GM23248 (cell line): ENCODE measurements around the gene LOC101059915.

Experiments used
- DNase-seq: peaks from one replicate; pipeline ENCODE4 v3.0.0-alpha.2; 2015
- H2AFZ ChIP-seq: fragments of 200-600 bp; sonication (generic); 2 replicates; pipeline ENCODE4 v1.6.1; 2016; ENCODE audit warnings: antibody characterized with exemption
- H3F3A ChIP-seq: fragments of 200-600 bp; sonication (generic); 2 replicates; pipeline ENCODE4 v1.6.1; 2016; ENCODE audit warnings: mild to moderate bottlenecking, antibody characterized with exemption, mixed run types; ENCODE audit not compliant: insufficient read depth
- H3K27ac ChIP-seq: fragments of 200-600 bp; sonication (generic); 2 replicates; pipeline ENCODE4 v1.5.1; 2016; ENCODE audit warnings: mild to moderate bottlenecking
- H3K27me3 ChIP-seq: fragments of 200-600 bp; sonication (generic); replicated peaks from 2 replicates; pipeline ENCODE4 v1.6.1; 2016; ENCODE audit warnings: mild to moderate bottlenecking; ENCODE audit not compliant: insufficient read depth
- H3K36me3 ChIP-seq: fragments of 200-600 bp; sonication (generic); 2 replicates; pipeline ENCODE4 v1.6.1; 2016; ENCODE audit warnings: low read depth, mild to moderate bottlenecking
- H3K4me1 ChIP-seq: fragments of 200-600 bp; sonication (generic); 2 replicates; pipeline ENCODE4 v1.6.1; 2016; ENCODE audit warnings: mild to moderate bottlenecking; ENCODE audit not compliant: insufficient read depth
- H3K4me2 ChIP-seq: fragments of 200-600 bp; sonication (generic); one replicate; pipeline ENCODE4 v1.6.1; 2016; ENCODE audit warnings: mild to moderate bottlenecking; ENCODE audit not compliant: unreplicated experiment
- H3K4me3 ChIP-seq: fragments of 200-600 bp; sonication (generic); 2 replicates; pipeline ENCODE4 v1.5.1; 2016; ENCODE audit warnings: mild to moderate bottlenecking
- H3K79me2 ChIP-seq: fragments of 200-600 bp; sonication (generic); 2 replicates; pipeline ENCODE4 v1.6.1; 2016; ENCODE audit warnings: mild to moderate bottlenecking; ENCODE audit not compliant: insufficient read depth
- H3K9ac ChIP-seq: fragments of 200-600 bp; sonication (generic); 2 replicates; pipeline ENCODE4 v1.6.1; 2016; ENCODE audit warnings: mild to moderate bottlenecking
- H3K9me2 ChIP-seq: fragments of 200-600 bp; sonication (generic); 2 replicates; pipeline ENCODE4 v1.6.1; 2016; ENCODE audit warnings: mixed run types, mild to moderate bottlenecking, moderate library complexity; ENCODE audit not compliant: insufficient read depth
- H3K9me3 ChIP-seq: fragments of 200-600 bp; sonication (generic); one replicate; pipeline ENCODE4 v1.6.1; 2017; ENCODE audit warnings: low read depth
- H4K20me1 ChIP-seq: fragments of 200-600 bp; sonication (generic); 2 replicates; pipeline ENCODE4 v1.6.0; 2016; ENCODE audit not compliant: insufficient read depth
- EZH2 ChIP-seq: fragments of 200-600 bp; sonication (generic); IDR thresholded peaks from 2 replicates; pipeline ENCODE4 v1.6.1; 2018; ENCODE audit warnings: antibody characterized with exemption, mild to moderate bottlenecking; ENCODE audit not compliant: insufficient read depth, poor library complexity, severe bottlenecking
- EZH2phosphoT487 ChIP-seq: fragments of 200-600 bp; sonication (generic); IDR thresholded peaks from 2 replicates; pipeline ENCODE4 v1.6.1; 2018; ENCODE audit warnings: antibody characterized with exemption, moderate library complexity, mild to moderate bottlenecking, low read depth; ENCODE audit not compliant: insufficient read depth
- WGBS, 2 experiments: methylation state at CpG; one replicate each; pipeline ENCODE4 v1.1.6; 2015 to 2017; ENCODE audit warnings: low lambda C conversion rate in 2 of 2, low coverage in 1 of 2; ENCODE audit errors: missing lambda C conversion rate in 2 of 2; 5-methylcytosine and 5-hydroxymethylcytosine counted together
- in situ Hi-C: fragments of 300-500 bp; cut with MboI; formaldehyde crosslinking; loops from 2 replicates; pipeline ENCODE4 v1.15.0; 2020

LOC101059915 gene

GRCh38 chrX:71667328-71668247, at the start of gene LOC101059915:
TSS of gene LOC101059915 (plus strand) at chrX:71667546.
- Histone ChIP-seq H3K4me3 (no peak within 1 kb of the TSS), H4K20me1 (no peaks in the 10 kb centered on the region), H3K9me2 (no peaks in the 10 kb centered on the region), H3K4me1 (no peaks in the 10 kb centered on the region), H3K27ac (no peak within 1 kb of the TSS), H3F3A (no peaks in the 10 kb centered on the region), H3K79me2 (no peaks in the 10 kb centered on the region), H3K36me3 (no peaks in the 10 kb centered on the region), H3K27me3 (no peaks in the 10 kb centered on the region), H3K9ac (no peak within 1 kb of the TSS), H3K9me3 (no peaks in the 10 kb centered on the region), H2AFZ (no peak within 1 kb of the TSS), H3K4me2 (no peak within 1 kb of the TSS)
- TF ChIP-seq EZH2 (no peak), EZH2phosphoT487 (no peak)
- in situ Hi-C loops: no loop called here
- WGBS, 2 experiments: 81 to 95% methylated on average over 18 to 30 of the region's 50 CpGs
- DNase-seq: no peak

GRCh38 chrX:71617742-71618141, 49.6 kb upstream of the LOC101059915 start:
- in situ Hi-C loops: no loop called here
- H3K4me3 ChIP-seq: no peak overlapping the region
- no peaks in the 10 kb centered on the region for H3K9me2 ChIP-seq
- H3K27me3 ChIP-seq: no peaks in the 10 kb centered on the region
- DNase-seq: no peak
- no peak overlapping the region for H3K4me2 ChIP-seq
- no peak for TF ChIP-seq EZH2
- no peak for TF ChIP-seq EZH2phosphoT487
- no peak overlapping the region for H2AFZ ChIP-seq
- WGBS, 2 experiments: 97 to 100% methylated on average over 2 to 8 of the region's 8 CpGs
- no peak overlapping the region for H3K9ac ChIP-seq
- H3F3A ChIP-seq: no peaks in the 10 kb centered on the region
- no peaks in the 10 kb centered on the region for H4K20me1 ChIP-seq
- H3K9me3 ChIP-seq: no peaks in the 10 kb centered on the region
- no peaks in the 10 kb centered on the region for H3K79me2 ChIP-seq
- no peak overlapping the region for H3K27ac ChIP-seq
- peaks cover 8% of the 10 kb centered on the region; the same call in 1 of the 2 replicates for H3K4me1 ChIP-seq
- peaks cover 5% of the 10 kb centered on the region; the same call in 1 of the 2 replicates for H3K36me3 ChIP-seq

- no peaks in the 10 kb centered on the region; the same call in 1 of the 2 replicates for H3K36me3 ChIP-seq
- TF ChIP-seq EZH2 (no peak), EZH2phosphoT487 (no peak)
- no peak within 1 kb of the TSS for H3K4me3 ChIP-seq
- in situ Hi-C loops: no loop called here
- H3K9me2 ChIP-seq: no peaks in the 10 kb centered on the region
- no peaks in the 10 kb centered on the region for H3K79me2 ChIP-seq
- no peak within 1 kb of the TSS for H2AFZ ChIP-seq
- no peak for DNase-seq
- H3K27ac ChIP-seq: no peak within 1 kb of the TSS
- no peaks in the 10 kb centered on the region for H3K9me3 ChIP-seq
- H3K27me3 ChIP-seq: no peaks in the 10 kb centered on the region
- H3K9ac ChIP-seq: no peak within 1 kb of the TSS
- H4K20me1 ChIP-seq: no peaks in the 10 kb centered on the region
- peaks cover 11% of the 10 kb centered on the region; the same call in 1 of the 2 replicates for H3K4me1 ChIP-seq
- no peaks in the 10 kb centered on the region for H3F3A ChIP-seq
- H3K4me2 ChIP-seq: no peak within 1 kb of the TSS
- 83 to 100% methylated on average over 3 of the region's 4 CpGs for WGBS, 2 experiments
Observed at GRCh38 chrX:71618303-71618721, 49.0 kb upstream of the LOC101059915 start, which contains the start of gene CXCR3. TSS of gene CXCR3 (minus strand) at chrX:71618511. CDS start at chrX:71618449, 62 bp downstream.

- H2AFZ ChIP-seq: no peak overlapping the region
- H3K9me2 ChIP-seq: no peaks in the 10 kb centered on the region
- no peaks in the 10 kb centered on the region for H3K27me3 ChIP-seq
- H3K4me2 ChIP-seq: no peak overlapping the region
- in situ Hi-C loops: no loop called here
- no peak overlapping the region for H3K27ac ChIP-seq
- no peak for DNase-seq
- H3K4me3 ChIP-seq: no peak overlapping the region
- H4K20me1 ChIP-seq: no peaks in the 10 kb centered on the region
- H3K36me3 ChIP-seq: no peaks in the 10 kb centered on the region
- 43 to 82% methylated on average over 1 to 3 of the region's 3 CpGs for WGBS, 2 experiments
- no peak for TF ChIP-seq EZH2phosphoT487
- no peak for TF ChIP-seq EZH2
- no peaks in the 10 kb centered on the region for H3F3A ChIP-seq
- H3K4me1 ChIP-seq: peaks cover 11% of the 10 kb centered on the region; the same call in 1 of the 2 replicates
- no peaks in the 10 kb centered on the region for H3K79me2 ChIP-seq
- no peak overlapping the region for H3K9ac ChIP-seq
- H3K9me3 ChIP-seq: no peaks in the 10 kb centered on the region
Observed at GRCh38 chrX:71618787-71619186, 48.6 kb upstream of the LOC101059915 start.
